Osteocyte (in vitro differentiated cells): Measurements from ENCODE around the gene LRRC27. TPM values are rescaled to one million over a fixed set of nuclear protein-coding genes. Genes with fewer than 3 reads are reported as not detected.

ENCODE experiments used
- DNase-seq: peaks from one replicate; pipeline ENCODE4 v3.0.0; 2021; ENCODE audit warnings: mixed read lengths; ENCODE audit not compliant: unreplicated experiment; ENCODE audit errors: extremely low spot score
- H3K27ac Mint-ChIP-seq: one replicate; pipeline ENCODE4 v1.8.0; 2021; ENCODE audit warnings: mild to moderate bottlenecking, mixed read lengths; ENCODE audit not compliant: unreplicated experiment
- H3K27me3 Mint-ChIP-seq: one replicate; pipeline ENCODE4 v1.8.0; 2021; ENCODE audit warnings: mixed read lengths; ENCODE audit not compliant: unreplicated experiment
- H3K36me3 Mint-ChIP-seq: one replicate; pipeline ENCODE4 v1.8.0; 2021; ENCODE audit warnings: mixed read lengths; ENCODE audit not compliant: unreplicated experiment
- H3K4me1 Mint-ChIP-seq: one replicate; pipeline ENCODE4 v1.8.0; 2021; ENCODE audit warnings: mixed read lengths; ENCODE audit not compliant: unreplicated experiment
- H3K4me3 Mint-ChIP-seq: one replicate; pipeline ENCODE4 v1.8.0; 2021; ENCODE audit warnings: mild to moderate bottlenecking, moderate library complexity, mixed read lengths; ENCODE audit not compliant: unreplicated experiment
- H3K9me3 Mint-ChIP-seq: one replicate; pipeline ENCODE4 v1.8.0; 2021; ENCODE audit warnings: mixed read lengths; ENCODE audit not compliant: unreplicated experiment
- CTCF ChIP-seq: fragments of 200-600 bp; sonication (generic); IDR thresholded peaks from 2 replicates; pipeline ENCODE4 v1.5.0; 2021; ENCODE audit warnings: antibody characterized with exemption, mild to moderate bottlenecking, moderate library complexity
- total RNA-seq: library from RNA; stranded (reverse); gene quantifications from 2 replicates; pipeline ENCODE4 v1.2.1, GENCODE V29; 2021

The LRRC27 gene
- total RNA-seq, 1 donor from 2014 or later: 18.9 TPM

DNA sequence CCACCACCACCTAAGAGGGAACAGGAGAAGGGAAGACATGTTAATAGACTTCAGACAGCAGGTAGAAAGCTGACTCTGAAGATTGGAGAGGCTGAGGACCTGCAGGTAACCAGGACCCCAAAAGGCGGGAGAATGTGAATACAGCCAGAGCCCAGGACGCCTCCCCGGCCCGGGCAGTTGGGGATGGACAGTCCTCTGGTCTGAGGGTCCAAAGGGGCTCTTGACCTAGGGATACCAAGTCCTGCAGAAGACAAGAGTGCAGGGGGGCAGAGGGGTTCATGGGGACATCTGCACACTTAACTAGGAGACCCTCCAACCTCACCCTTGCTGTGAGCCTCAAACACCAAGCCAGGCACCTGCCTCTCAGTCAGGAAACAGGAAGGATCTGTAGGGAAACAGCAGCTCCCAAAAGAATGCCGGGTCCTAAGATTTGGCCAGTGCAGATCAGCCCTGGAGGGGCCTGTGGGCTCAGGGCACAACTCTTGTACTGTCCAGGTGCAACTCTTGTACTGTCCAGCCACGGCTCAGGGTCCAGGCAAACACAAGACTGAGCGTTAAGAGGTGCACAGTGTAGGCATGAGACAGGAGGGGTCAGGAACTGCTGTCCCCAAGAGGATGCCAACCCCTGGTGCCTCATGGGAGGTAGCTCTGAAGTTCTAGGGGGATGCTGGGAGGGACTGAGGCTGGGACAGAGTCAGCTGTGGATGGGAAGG lies 22.0 kb upstream of the LRRC27 start:
- H3K9me3 Mint-ChIP-seq: peaks cover 4% of the 10 kb centered on the region
- no peak for DNase-seq
- H3K4me3 Mint-ChIP-seq: no peak overlapping the region
- no peaks in the 10 kb centered on the region for H3K27me3 Mint-ChIP-seq
- H3K27ac Mint-ChIP-seq: no peak overlapping the region
- H3K4me1 Mint-ChIP-seq: peaks cover 7% of the 10 kb centered on the region
- TF ChIP-seq CTCF: no peak
- peaks cover 8% of the 10 kb centered on the region for H3K36me3 Mint-ChIP-seq

DNA sequence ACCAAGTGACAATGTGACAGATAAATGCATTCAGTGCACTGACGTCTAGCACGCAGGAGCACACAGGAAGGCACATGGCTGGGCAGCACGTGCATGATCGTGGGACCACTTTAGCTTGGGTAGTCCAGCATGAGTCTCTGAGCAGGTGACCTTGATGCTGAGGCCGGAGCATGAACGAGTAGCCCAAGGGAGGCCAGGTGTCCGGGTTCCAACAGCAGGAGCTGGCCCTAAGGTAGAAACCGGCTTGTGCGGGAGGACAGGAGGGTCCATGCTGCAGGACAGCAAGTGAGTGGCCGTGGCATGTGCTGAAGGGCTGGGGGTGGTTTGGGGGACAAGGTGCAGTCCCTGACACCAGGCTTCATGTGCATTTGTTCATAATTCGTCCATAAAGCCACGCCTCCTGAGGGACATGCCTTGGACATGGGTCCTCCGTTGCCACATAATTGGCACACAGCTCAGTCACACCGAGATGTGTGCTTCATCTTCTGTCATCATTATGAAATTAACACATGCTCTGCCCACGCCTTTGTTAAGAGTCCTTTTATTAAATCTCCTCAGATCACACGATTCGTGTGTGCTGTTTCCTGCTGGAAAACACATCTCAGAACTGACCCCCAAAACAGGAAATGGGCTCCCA lies 21.2 kb upstream of the LRRC27 start:
- H3K9me3 Mint-ChIP-seq: peaks cover 4% of the 10 kb centered on the region
- DNase-seq: no peak
- H3K36me3 Mint-ChIP-seq: peaks cover 8% of the 10 kb centered on the region
- no peak overlapping the region for H3K4me3 Mint-ChIP-seq
- TF ChIP-seq CTCF: no peak
- no peaks in the 10 kb centered on the region for H3K27me3 Mint-ChIP-seq
- no peak overlapping the region for H3K27ac Mint-ChIP-seq
- H3K4me1 Mint-ChIP-seq: peaks cover 7% of the 10 kb centered on the region

DNA sequence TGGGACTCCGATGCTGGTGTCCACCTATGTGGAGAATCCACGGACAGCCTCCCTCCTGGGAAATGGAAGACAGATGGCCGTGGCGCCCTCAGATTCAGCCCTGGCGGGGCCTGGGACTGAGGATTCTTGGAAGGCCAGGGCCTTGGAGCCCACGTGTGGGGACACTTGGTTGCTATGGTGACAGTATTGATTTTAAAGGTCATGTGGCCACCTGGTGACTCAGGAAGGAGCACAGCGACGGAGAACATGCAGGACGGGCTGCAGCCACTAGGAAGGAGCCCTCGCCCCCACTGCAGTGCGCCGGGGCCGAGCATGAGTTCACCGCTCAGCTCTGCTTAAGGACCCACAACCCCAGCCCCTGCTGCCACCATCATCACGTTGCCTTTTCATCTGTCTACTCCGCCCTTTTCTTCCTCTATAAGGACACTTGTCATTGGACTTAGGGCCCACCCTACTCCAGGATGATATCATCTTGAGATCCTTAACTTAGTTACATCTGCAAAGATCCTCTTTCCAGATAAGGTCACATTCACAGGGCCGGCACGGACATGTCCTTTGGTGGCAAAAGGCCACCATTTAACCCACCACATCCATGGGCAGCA lies 20.6 kb upstream of the LRRC27 start:
- Mint-ChIP-seq H3K27ac (no peak overlapping the region), H3K4me3 (no peak overlapping the region), H3K27me3 (no peaks in the 10 kb centered on the region), H3K9me3 (peaks cover 4% of the 10 kb centered on the region), H3K4me1 (peaks cover 9% of the 10 kb centered on the region), H3K36me3 (peaks cover 5% of the 10 kb centered on the region)
- DNase-seq: no peak
- TF ChIP-seq CTCF: no peak

- peaks cover 13% of the 10 kb centered on the region for H3K4me1 Mint-ChIP-seq
- H3K4me3 Mint-ChIP-seq: no peak overlapping the region
- no peak for DNase-seq
- H3K27me3 Mint-ChIP-seq: no peaks in the 10 kb centered on the region
- TF ChIP-seq CTCF: no peak
- peaks cover 5% of the 10 kb centered on the region for H3K36me3 Mint-ChIP-seq
- peaks cover 4% of the 10 kb centered on the region for H3K9me3 Mint-ChIP-seq
- no peak overlapping the region for H3K27ac Mint-ChIP-seq
Observed at GRCh38 chr10:132313305-132313704, 18.7 kb upstream of the LRRC27 start.

- H3K27ac Mint-ChIP-seq: no peak overlapping the region
- peaks cover 15% of the 10 kb centered on the region for H3K4me1 Mint-ChIP-seq
- no peak overlapping the region for H3K4me3 Mint-ChIP-seq
- TF ChIP-seq CTCF: no peak
- no peak for DNase-seq
- peaks cover 4% of the 10 kb centered on the region for H3K9me3 Mint-ChIP-seq
- H3K27me3 Mint-ChIP-seq: no peaks in the 10 kb centered on the region
- peaks cover 5% of the 10 kb centered on the region for H3K36me3 Mint-ChIP-seq
Observed at GRCh38 chr10:132313865-132314264, 18.1 kb upstream of the LRRC27 start.
